ENCODE data around the gene PRR5.
"Not testable (repeated sequence)": the region's sequence is repeated elsewhere in the genome, so short reads cannot be mapped to it uniquely, and the experiment has no call there.

Gene PRR5

GRCh38 chr22:44735518-44736428 is 33.8 kb downstream of the PRR5 start:
- DNase-seq (ENCODE audit: low read depth) = no peak

- DNase-seq (ENCODE audit: low read depth) = no peak
Observed at GRCh38 chr22:44736581-44737405, 34.8 kb downstream of the PRR5 start.

GRCh38 chr22:44737406-44738346 is 35.7 kb downstream of the PRR5 start:
- DNase-seq (ENCODE audit: low read depth) = no peak

GRCh38 chr22:44738347-44738715 is 36.3 kb downstream of the PRR5 start:
- DNase-seq (ENCODE audit: low read depth) = no peak

GRCh38 chr22:44739024-44739423 is 37.0 kb downstream of the PRR5 start:
- no peak for DNase-seq (ENCODE audit: low read depth)

GRCh38 chr22:44739666-44740065 is 37.7 kb downstream of the PRR5 start:
- DNase-seq (ENCODE audit: low read depth) = peak; percentile 26

- no peak for DNase-seq (ENCODE audit: low read depth)
Observed at GRCh38 chr22:44740307-44740706, 38.3 kb downstream of the PRR5 start.

- DNase-seq (ENCODE audit: low read depth) = no peak
Observed at GRCh38 chr22:44741929-44742328, 39.9 kb downstream of the PRR5 start.

GRCh38 chr22:44743247-44743646 is 41.2 kb downstream of the PRR5 start:
- DNase-seq (ENCODE audit: low read depth) = no peak

GRCh38 chr22:44743804-44744211 is 41.8 kb downstream of the PRR5 start:
- DNase-seq (ENCODE audit: low read depth) = no peak

GRCh38 chr22:44745853-44746789 is 44.1 kb downstream of the PRR5 start:
- no peak for DNase-seq (ENCODE audit: low read depth)

- DNase-seq (ENCODE audit: low read depth) = not testable (repeated sequence)
Observed at GRCh38 chr22:44747784-44748127, 45.8 kb downstream of the PRR5 start.

- no peak for DNase-seq (ENCODE audit: low read depth)
Observed at GRCh38 chr22:44748524-44748923, 46.5 kb downstream of the PRR5 start.

- no peak for DNase-seq (ENCODE audit: low read depth)
Observed at GRCh38 chr22:44750481-44750880, 48.5 kb downstream of the PRR5 start.

GRCh38 chr22:44752285-44753188 is 50.5 kb downstream of the PRR5 start, which contains the start of gene ARHGAP8:
Gene ARHGAP8 (plus strand): TSS chr22:44752575. CDS start chr22:44786528, 33,953 bp downstream.
- DNase-seq (ENCODE audit: low read depth) = no peak

- peak; percentile 28 for DNase-seq (ENCODE audit: low read depth)
Observed at GRCh38 chr22:44753189-44754042, 51.4 kb downstream of the PRR5 start.

GRCh38 chr22:44754998-44755397 is 53.0 kb downstream of the PRR5 start:
- no peak for DNase-seq (ENCODE audit: low read depth)

- no peak for DNase-seq (ENCODE audit: low read depth)
Observed at GRCh38 chr22:44755417-44755816, 53.4 kb downstream of the PRR5 start.

GRCh38 chr22:44755956-44756361 is 54.0 kb downstream of the PRR5 start:
- DNase-seq (ENCODE audit: low read depth) = no peak
